GM12865 (cell line): ENCODE results near the gene RPL13.
"Not testable (repeated sequence)": the region's sequence is repeated elsewhere in the genome, so short reads cannot be mapped to it uniquely, and the experiment has no call there.

ENCODE experiments used
- DNase-seq: peaks from one replicate; pipeline ENCODE4 v3.0.0; 2010; ENCODE audit warnings: low read depth
- H3K4me3 ChIP-seq: 2 replicates; pipeline ENCODE4 v1.5.1; 2011; ENCODE audit warnings: mild to moderate bottlenecking, low read depth, low read length, control low read depth
- TF ChIP-seq, protein P1 (sequence below): IDR thresholded peaks from 2 replicates; pipeline ENCODE4 v1.5.1; 2011; ENCODE audit warnings: low read length, control low read depth, low read depth, inconsistent platforms; ENCODE audit not compliant: insufficient read depth; ENCODE audit errors: missing control alignments

Gene RPL13

DNA sequence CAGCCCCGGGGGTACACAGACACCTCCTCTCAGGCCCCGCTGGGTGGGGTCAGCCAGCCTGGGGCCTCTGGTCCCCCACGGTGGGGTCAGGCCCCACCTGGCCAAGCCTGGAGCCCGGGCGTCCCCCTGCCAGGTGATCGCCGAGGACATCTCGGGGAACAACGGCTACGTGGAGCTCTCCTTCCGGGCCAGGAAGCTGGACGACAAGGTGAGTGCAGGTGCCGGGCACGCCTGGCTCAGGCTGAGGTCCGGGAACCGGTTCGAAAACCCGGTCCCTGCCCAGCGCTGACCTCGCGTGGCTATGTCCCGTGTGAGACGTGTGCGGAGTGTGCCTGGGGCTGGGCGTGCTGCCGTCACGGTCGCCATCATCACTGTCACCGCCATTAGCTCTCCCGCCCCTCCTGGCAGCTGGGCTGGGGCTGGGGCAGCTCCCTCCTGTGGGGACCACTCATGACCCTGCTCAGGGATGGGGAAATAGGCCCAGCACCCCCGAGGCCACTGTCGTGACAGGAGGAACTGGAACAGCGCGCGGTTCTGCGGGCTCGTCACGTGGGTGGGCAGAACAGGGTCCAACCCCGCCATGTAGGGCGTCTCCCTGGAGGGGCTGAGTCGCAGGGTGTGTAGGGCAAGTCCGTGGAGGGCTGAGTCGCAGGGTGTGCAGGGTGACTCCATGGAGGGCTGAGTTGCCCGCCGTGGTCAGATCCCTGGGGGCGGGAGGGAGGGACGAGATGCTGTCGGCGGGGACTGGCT lies 23.6 kb downstream of the RPL13 start:
- TF ChIP-seq, protein P1, sequence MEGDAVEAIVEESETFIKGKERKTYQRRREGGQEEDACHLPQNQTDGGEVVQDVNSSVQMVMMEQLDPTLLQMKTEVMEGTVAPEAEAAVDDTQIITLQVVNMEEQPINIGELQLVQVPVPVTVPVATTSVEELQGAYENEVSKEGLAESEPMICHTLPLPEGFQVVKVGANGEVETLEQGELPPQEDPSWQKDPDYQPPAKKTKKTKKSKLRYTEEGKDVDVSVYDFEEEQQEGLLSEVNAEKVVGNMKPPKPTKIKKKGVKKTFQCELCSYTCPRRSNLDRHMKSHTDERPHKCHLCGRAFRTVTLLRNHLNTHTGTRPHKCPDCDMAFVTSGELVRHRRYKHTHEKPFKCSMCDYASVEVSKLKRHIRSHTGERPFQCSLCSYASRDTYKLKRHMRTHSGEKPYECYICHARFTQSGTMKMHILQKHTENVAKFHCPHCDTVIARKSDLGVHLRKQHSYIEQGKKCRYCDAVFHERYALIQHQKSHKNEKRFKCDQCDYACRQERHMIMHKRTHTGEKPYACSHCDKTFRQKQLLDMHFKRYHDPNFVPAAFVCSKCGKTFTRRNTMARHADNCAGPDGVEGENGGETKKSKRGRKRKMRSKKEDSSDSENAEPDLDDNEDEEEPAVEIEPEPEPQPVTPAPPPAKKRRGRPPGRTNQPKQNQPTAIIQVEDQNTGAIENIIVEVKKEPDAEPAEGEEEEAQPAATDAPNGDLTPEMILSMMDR, result no peak
- no peak for DNase-seq
- no peak overlapping the region for H3K4me3 ChIP-seq

DNA sequence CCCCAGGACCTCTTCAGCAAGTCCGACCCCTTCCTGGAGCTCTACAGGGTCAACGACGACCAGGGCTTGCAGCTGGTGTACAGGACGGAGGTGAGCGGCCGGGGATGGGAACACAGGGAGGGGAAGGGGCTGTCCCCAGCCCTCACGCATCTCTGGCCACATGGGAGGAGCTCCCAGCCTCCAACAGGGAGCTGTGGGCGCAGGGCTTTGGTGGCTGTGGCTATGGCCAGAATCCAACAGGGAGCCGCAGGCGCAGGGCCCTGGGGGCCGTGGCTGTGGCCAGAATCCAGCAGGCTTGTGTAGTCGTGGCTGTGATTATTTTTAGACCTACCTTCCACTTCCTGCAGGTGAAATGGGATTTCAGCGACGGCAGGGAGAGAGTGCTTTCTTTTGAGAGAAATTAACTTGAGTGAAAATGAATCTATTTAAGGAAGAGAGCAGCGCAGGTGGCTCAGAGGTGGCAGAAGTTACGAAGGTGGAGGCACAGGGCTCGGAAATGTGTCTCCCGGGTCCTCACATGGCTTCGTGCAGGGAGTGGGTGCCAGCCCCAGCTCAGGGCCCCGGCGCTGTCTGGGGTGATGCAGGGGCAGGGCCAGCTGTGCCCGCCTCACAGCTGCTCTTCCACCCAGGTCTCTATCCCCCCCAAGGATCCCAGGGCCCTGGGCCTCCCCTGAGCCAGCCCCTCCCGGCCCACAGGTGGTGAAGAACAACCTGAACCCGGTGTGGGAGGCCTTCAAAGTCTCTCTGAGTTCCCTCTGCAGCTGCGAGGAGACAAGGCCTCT lies 24.5 kb downstream of the RPL13 start:
- no peak for DNase-seq
- TF ChIP-seq, protein P1, result no peak
- H3K4me3 ChIP-seq, result no peak overlapping the region

DNA sequence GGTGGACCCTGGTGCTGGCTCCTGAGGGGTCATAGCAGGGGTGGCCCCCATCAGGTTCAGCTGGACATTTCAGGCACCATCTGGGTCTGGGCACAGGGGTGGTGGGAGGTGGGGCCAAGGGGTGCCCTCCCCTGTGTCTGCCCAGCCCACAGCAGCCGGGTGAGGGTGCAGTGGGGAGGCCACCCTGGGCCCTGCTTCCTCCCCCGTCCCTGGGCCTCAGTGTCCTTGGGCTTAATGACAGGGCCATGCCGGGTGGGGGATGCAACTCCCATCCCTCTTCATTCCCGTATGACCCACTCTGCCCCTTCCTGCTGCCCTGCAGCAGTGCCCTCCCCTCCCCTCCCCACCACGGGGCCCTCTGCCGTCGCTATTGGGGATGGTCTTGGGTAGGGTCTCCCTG lies 25.7 kb downstream of the RPL13 start:
- DNase-seq, result no peak
- no peak overlapping the region for H3K4me3 ChIP-seq
- TF ChIP-seq, protein P1, result no peak

DNA sequence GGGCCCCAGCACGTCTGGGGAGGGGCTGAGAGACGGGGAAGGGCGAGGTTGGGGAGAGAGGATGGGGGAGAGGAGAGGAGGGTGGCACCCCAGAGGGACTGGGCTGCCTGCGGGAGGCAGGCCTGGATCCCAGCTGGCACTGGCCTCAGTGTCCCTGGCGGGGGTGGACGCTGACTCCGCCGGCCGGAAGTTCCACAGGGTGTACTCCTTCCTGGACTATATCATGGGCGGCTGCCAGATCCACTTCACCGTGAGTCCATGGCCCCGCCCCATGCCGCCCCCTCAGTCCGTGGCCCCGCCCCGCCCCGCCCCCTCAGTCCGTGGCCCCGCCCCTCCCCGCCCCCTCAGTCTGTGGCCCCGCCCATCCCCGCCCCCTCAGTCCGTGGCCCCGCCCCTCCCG lies 26.4 kb downstream of the RPL13 start:
- TF ChIP-seq, protein P1, result no peak

DNA sequence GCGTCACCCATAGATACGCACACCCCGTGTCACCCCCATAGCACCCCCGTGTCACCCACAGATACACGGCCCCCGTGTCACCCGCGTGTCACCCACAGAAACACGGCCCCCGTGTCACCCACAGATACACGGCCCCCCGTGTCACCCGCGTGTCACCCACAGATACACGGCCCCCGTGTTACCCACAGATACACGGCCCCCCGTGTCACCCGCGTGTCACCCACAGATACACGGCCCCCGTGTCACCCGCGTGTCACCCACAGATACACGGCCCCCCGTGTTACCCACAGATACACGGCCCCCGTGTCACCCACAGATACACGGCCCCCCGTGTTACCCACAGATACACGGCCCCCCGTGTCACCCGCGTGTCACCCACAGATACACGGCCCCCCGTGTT lies 27.2 kb downstream of the RPL13 start:
- H3K4me3 ChIP-seq, DNase-seq: not testable (repeated sequence)

More for the DNA sequence above, 26.4 kb downstream of the RPL13 start:
- DNase-seq, result no peak
- no peak overlapping the region for H3K4me3 ChIP-seq

DNA sequence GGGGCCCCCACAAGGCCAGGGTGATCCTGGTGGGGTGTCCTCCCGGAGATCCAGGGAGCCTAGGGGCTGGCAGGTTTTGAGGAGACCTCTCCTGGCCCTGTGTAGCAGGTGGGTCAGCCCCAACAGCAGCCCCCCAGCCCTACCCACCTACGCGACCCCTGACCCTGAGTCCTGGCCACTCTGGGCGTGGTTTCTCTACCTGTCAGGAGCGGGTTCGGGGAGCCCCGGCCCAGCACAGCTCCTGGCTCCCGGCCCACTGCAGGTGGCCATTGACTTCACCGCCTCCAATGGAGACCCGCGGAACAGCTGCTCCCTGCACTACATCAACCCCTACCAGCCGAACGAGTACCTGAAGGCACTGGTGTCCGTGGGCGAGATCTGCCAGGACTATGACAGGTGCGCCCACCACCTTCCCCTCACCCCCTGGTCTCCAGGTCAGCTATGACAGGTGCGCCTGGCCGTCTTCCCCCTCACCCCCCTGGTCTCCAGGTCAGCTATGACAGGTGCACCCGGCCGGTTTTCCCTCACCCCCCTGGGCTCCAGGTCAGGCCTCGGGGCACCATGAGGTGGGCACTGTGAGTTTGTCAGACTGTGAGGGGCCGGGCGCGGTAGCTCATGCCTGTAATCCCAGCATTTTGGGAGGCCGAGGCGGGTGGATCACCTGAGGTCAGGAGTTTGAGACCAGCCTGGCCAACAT lies 28.1 kb downstream of the RPL13 start:
- TF ChIP-seq, protein P1, result no peak
- DNase-seq, result no peak

More for the DNA sequence above, 28.1 kb downstream of the RPL13 start:
- H3K4me3 ChIP-seq, result no peak overlapping the region
